ENCODE measurements around the gene CCNY.

CCNY gene

GRCh38 chr10:35612385-35613106 is 276.2 kb downstream of the CCNY start:
- CTCF ChIA-PET, result no interaction called here
- DNase-seq, result no peak
- no peaks in the 10 kb centered on the region for H3K9me3 Mint-ChIP-seq
- no peak overlapping the region for H3K27ac Mint-ChIP-seq
- H3K36me3 Mint-ChIP-seq, result no peaks in the 10 kb centered on the region
- H3K27me3 Mint-ChIP-seq, result peaks cover 43% of the 10 kb centered on the region
- H3K4me3 Mint-ChIP-seq, result no peak overlapping the region
- H3K4me1 Mint-ChIP-seq, result peaks cover 3% of the 10 kb centered on the region

- Mint-ChIP-seq H3K27me3 (peaks cover 38% of the 10 kb centered on the region), H3K27ac (no peak overlapping the region), H3K4me1 (no peaks in the 10 kb centered on the region), H3K4me3 (no peak overlapping the region), H3K9me3 (no peaks in the 10 kb centered on the region), H3K36me3 (no peaks in the 10 kb centered on the region)
- CTCF ChIA-PET, result no interaction called here
- no peak for DNase-seq
These were observed 276.8 kb downstream of the CCNY start for GRCh38 chr10:35613107-35613440.

- Mint-ChIP-seq H3K27ac (no peak overlapping the region), H3K36me3 (no peaks in the 10 kb centered on the region), H3K4me1 (no peaks in the 10 kb centered on the region), H3K27me3 (peaks cover 32% of the 10 kb centered on the region), H3K9me3 (no peaks in the 10 kb centered on the region), H3K4me3 (no peak overlapping the region)
- CTCF ChIA-PET, result no interaction called here
- no peak for DNase-seq
These were observed 277.4 kb downstream of the CCNY start for GRCh38 chr10:35613597-35614226.

- DNase-seq, result no peak
- Mint-ChIP-seq H3K4me1 (no peaks in the 10 kb centered on the region), H3K9me3 (peaks cover under 1% of the 10 kb centered on the region), H3K4me3 (no peak overlapping the region), H3K27me3 (peaks cover 29% of the 10 kb centered on the region), H3K27ac (no peak overlapping the region), H3K36me3 (no peaks in the 10 kb centered on the region)
- CTCF ChIA-PET, result no interaction called here
These were observed 278.0 kb downstream of the CCNY start for GRCh38 chr10:35614312-35614711.

Data from activated naive CD4-positive, alpha-beta T cell treated with anti-CD3 and anti-CD28 coated beads, Interleukin-2, amount 10 ng/mL, durations not matched to agents 7 days and 5 days (primary cell).